KOPT-K1 (cell line): ENCODE measurements around the gene ZNF563.
"Not testable (repeated sequence)": the region's sequence is repeated elsewhere in the genome, so short reads cannot be mapped to it uniquely, and the experiment has no call there.

ENCODE experiments used
- H3K27ac ChIP-seq: fragments of 200-600 bp; sonication (generic); 2 replicates; pipeline ENCODE4 v1.5.1; 2016; ENCODE audit warnings: antibody characterized with exemption, mild to moderate bottlenecking, low read depth, low read length; ENCODE audit not compliant: poor library complexity, severe bottlenecking
- H3K36me3 ChIP-seq: fragments of 200-600 bp; sonication (generic); 2 replicates; pipeline ENCODE4 v1.5.1; 2017; ENCODE audit warnings: antibody characterized with exemption, mild to moderate bottlenecking, low read length, moderate library complexity; ENCODE audit not compliant: insufficient read depth
- H3K9me3 ChIP-seq: fragments of 200-600 bp; sonication (generic); 2 replicates; pipeline ENCODE4 v1.5.1; 2017; ENCODE audit warnings: antibody characterized with exemption, low read length, mild to moderate bottlenecking; ENCODE audit not compliant: insufficient read depth, poor library complexity, severe bottlenecking

The ZNF563 gene

GRCh38 chr19:12330340-12330739 is 3.1 kb downstream of the ZNF563 start:
- no peak overlapping the region for H3K27ac ChIP-seq
- no peaks in the 10 kb centered on the region for H3K36me3 ChIP-seq
- no peaks in the 10 kb centered on the region for H3K9me3 ChIP-seq

GRCh38 chr19:12325690-12326089 is 7.7 kb downstream of the ZNF563 start:
- peaks cover 31% of the 10 kb centered on the region for H3K9me3 ChIP-seq
- H3K36me3 ChIP-seq = peaks cover 8% of the 10 kb centered on the region; the same call in 1 of the 2 replicates
- no peak overlapping the region for H3K27ac ChIP-seq

GRCh38 chr19:12318782-12319413 is 14.5 kb downstream of the ZNF563 start:
- Histone ChIP-seq H3K27ac (no peak overlapping the region), H3K36me3 (peaks cover 32% of the 10 kb centered on the region), H3K9me3 (peaks cover 58% of the 10 kb centered on the region)

- Histone ChIP-seq H3K9me3 (peaks cover 20% of the 10 kb centered on the region), H3K36me3 (peaks cover 14% of the 10 kb centered on the region), H3K27ac (peak overlapping the region; percentile 18)
These were observed 18.9 kb downstream of the ZNF563 start for GRCh38 chr19:12314553-12314952.

GRCh38 chr19:12308891-12309290 is 24.5 kb downstream of the ZNF563 start:
- not testable (repeated sequence) for H3K36me3 ChIP-seq, H3K27ac ChIP-seq, H3K9me3 ChIP-seq

GRCh38 chr19:12295191-12295590 is 38.2 kb downstream of the ZNF563 start:
- no peaks in the 10 kb centered on the region for H3K9me3 ChIP-seq
- H3K27ac ChIP-seq = peak overlapping the region; percentile 81
- peaks cover 15% of the 10 kb centered on the region; the same call in 1 of the 2 replicates for H3K36me3 ChIP-seq

- peaks cover 19% of the 10 kb centered on the region; the same call in 1 of the 2 replicates for H3K36me3 ChIP-seq
- peak within 1 kb of the TSS; percentile 81 for H3K27ac ChIP-seq
- no peaks in the 10 kb centered on the region for H3K9me3 ChIP-seq
These were observed 38.9 kb downstream of the ZNF563 start, which contains the start of gene ZNF44 for GRCh38 chr19:12294249-12295158. Gene ZNF44, minus strand, starts transcription at chr19:12294883. Its CDS starts 189 bp downstream, at chr19:12294694.

- H3K36me3 ChIP-seq = peaks cover 24% of the 10 kb centered on the region; the same call in 1 of the 2 replicates
- H3K27ac ChIP-seq = peak overlapping the region; percentile 81
- H3K9me3 ChIP-seq = no peaks in the 10 kb centered on the region
These were observed 39.6 kb downstream of the ZNF563 start for GRCh38 chr19:12293777-12294248.

GRCh38 chr19:12289790-12290065 is 43.7 kb downstream of the ZNF563 start:
- no peak overlapping the region for H3K27ac ChIP-seq
- H3K9me3 ChIP-seq = peaks cover 21% of the 10 kb centered on the region
- H3K36me3 ChIP-seq = peaks cover 48% of the 10 kb centered on the region; the same call in 1 of the 2 replicates

- Histone ChIP-seq H3K9me3 (peaks cover 36% of the 10 kb centered on the region), H3K36me3 (peaks cover 51% of the 10 kb centered on the region; the same call in 1 of the 2 replicates), H3K27ac (no peak overlapping the region)
These were observed 45.4 kb downstream of the ZNF563 start for GRCh38 chr19:12287958-12288500.

GRCh38 chr19:12284631-12285030 is 48.8 kb downstream of the ZNF563 start:
- H3K27ac ChIP-seq = no peak overlapping the region
- H3K36me3 ChIP-seq = peaks cover 33% of the 10 kb centered on the region
- peaks cover 55% of the 10 kb centered on the region for H3K9me3 ChIP-seq

- H3K9me3 ChIP-seq = peaks cover 59% of the 10 kb centered on the region
- peaks cover 34% of the 10 kb centered on the region for H3K36me3 ChIP-seq
- no peak overlapping the region for H3K27ac ChIP-seq
These were observed 49.2 kb downstream of the ZNF563 start for GRCh38 chr19:12284226-12284625.

GRCh38 chr19:12278713-12279112 is 54.7 kb downstream of the ZNF563 start:
- peaks cover 47% of the 10 kb centered on the region for H3K36me3 ChIP-seq
- no peak overlapping the region for H3K27ac ChIP-seq
- peaks cover 84% of the 10 kb centered on the region for H3K9me3 ChIP-seq

- H3K27ac ChIP-seq = no peak overlapping the region
- H3K36me3 ChIP-seq = peaks cover 75% of the 10 kb centered on the region
- H3K9me3 ChIP-seq = peaks cover 96% of the 10 kb centered on the region
These were observed 60.2 kb downstream of the ZNF563 start for GRCh38 chr19:12272980-12273901.
